HepG2 (cell line): Measurements from ENCODE around the gene APRT. TPM values are rescaled to one million over a fixed set of nuclear protein-coding genes. Genes with fewer than 3 reads are reported as not detected.

Experiments used
- BATF2 ChIP-seq: sonication (generic); formaldehyde crosslinking; IDR thresholded peaks from 2 replicates; pipeline ENCODE4 v1.8.0; 2022; ENCODE audit warnings: mild to moderate bottlenecking, missing genetic modification reagents, moderate library complexity
- DR1 ChIP-seq: sonication (generic); formaldehyde crosslinking; IDR thresholded peaks from 2 replicates; pipeline ENCODE4 v1.8.0; 2021; ENCODE audit warnings: mild to moderate bottlenecking, missing genetic modification reagents, inconsistent platforms
- GPN1 ChIP-seq: sonication (generic); formaldehyde crosslinking; IDR thresholded peaks from 2 replicates; pipeline ENCODE4 v1.5.1; 2020; ENCODE audit warnings: missing genetic modification reagents, borderline replicate concordance
- HIC2 ChIP-seq: sonication (generic); formaldehyde crosslinking; IDR thresholded peaks from 2 replicates; pipeline ENCODE4 v1.9.0; 2022; ENCODE audit warnings: low read depth, missing genetic modification reagents
- HINFP ChIP-seq: sonication (generic); formaldehyde crosslinking; IDR thresholded peaks from 2 replicates; pipeline ENCODE4 v1.4.0; 2020; ENCODE audit warnings: low read depth, mild to moderate bottlenecking, missing genetic modification reagents
- HNRNPL ChIP-seq: fragments of 200-400 bp; formaldehyde crosslinking; IDR thresholded peaks from 2 replicates; pipeline ENCODE4 v1.6.1; 2017; ENCODE audit warnings: mild to moderate bottlenecking, low read depth, low read length
- KDM2A ChIP-seq: sonication (generic); formaldehyde crosslinking; IDR thresholded peaks from 2 replicates; pipeline ENCODE4 v1.4.0; 2020; ENCODE audit warnings: low read depth, missing genetic modification reagents, borderline replicate concordance
- MAFF ChIP-seq: IDR thresholded peaks from 2 replicates; pipeline ENCODE4 v1.6.1; 2011; ENCODE audit warnings: low read depth, low read length, improper control_type of control experiment
- MEIS1 ChIP-seq: sonication (generic); formaldehyde crosslinking; IDR thresholded peaks from 2 replicates; pipeline ENCODE4 v1.9.0; 2021; ENCODE audit warnings: mild to moderate bottlenecking, missing genetic modification reagents, moderate library complexity, borderline replicate concordance
- PHF20 ChIP-seq: sonication (generic); formaldehyde crosslinking; IDR thresholded peaks from 2 replicates; pipeline ENCODE4 v1.5.0; 2020; ENCODE audit warnings: mild to moderate bottlenecking, missing genetic modification reagents
- PRPF4 ChIP-seq: fragments of 200-400 bp; formaldehyde crosslinking; IDR thresholded peaks from 2 replicates; pipeline ENCODE4 v1.6.1; 2016; ENCODE audit warnings: low read length, low read depth; ENCODE audit not compliant: poor library complexity, severe bottlenecking
- RFX5 ChIP-seq: IDR thresholded peaks from 2 replicates; pipeline ENCODE4 v1.6.1; 2011; ENCODE audit warnings: low read depth, low read length, improper control_type of control experiment
- THAP8 ChIP-seq: sonication (generic); formaldehyde crosslinking; IDR thresholded peaks from 2 replicates; pipeline ENCODE4 v1.5.1; 2020; ENCODE audit warnings: missing genetic modification reagents, mild to moderate bottlenecking, borderline replicate concordance
- THRA ChIP-seq: sonication (generic); formaldehyde crosslinking; IDR thresholded peaks from 2 replicates; pipeline ENCODE4 v1.4.0; 2020; ENCODE audit warnings: missing genetic modification reagents, borderline replicate concordance
- ZNF136 ChIP-seq: sonication (generic); formaldehyde crosslinking; IDR thresholded peaks from 2 replicates; pipeline ENCODE4 v1.8.1; 2022; ENCODE audit warnings: low read depth, mild to moderate bottlenecking, moderate library complexity, missing genetic modification reagents
- ZNF251 ChIP-seq: sonication (generic); formaldehyde crosslinking; IDR thresholded peaks from 2 replicates; pipeline ENCODE4 v1.9.0; 2021; ENCODE audit warnings: mild to moderate bottlenecking, missing genetic modification reagents
- ZNF331 ChIP-seq: sonication (generic); formaldehyde crosslinking; IDR thresholded peaks from 2 replicates; pipeline ENCODE4 v1.4.0; 2020; ENCODE audit warnings: missing genetic modification reagents
- ZNF687 ChIP-seq: sonication (generic); formaldehyde crosslinking; IDR thresholded peaks from 2 replicates; pipeline ENCODE4 v1.5.1; 2020; ENCODE audit warnings: mild to moderate bottlenecking, missing genetic modification reagents, moderate library complexity
- polyA plus RNA-seq, 8 experiments: library from polyadenylated mRNA; depleted of rRNA in 3 of 8; stranded (reverse) in 7 of 8; unstranded in 1 of 8; fragments of >200 nt; fragmentation: Illumina TruSeq in 4 of 8; extraction: Trizol in 4 of 8; gene quantifications; 2 replicates each; pipeline versions ENCODE4 v1.2.1 to v1.2.3, GENCODE V29; 2011 to 2016; ENCODE audit warnings: low read depth in 4 of 8, missing spikeins in 1 of 8, mixed read lengths in 1 of 8; ENCODE audit not compliant: insufficient read depth in 1 of 8
- total RNA-seq, 5 experiments: library from RNA; depleted of rRNA; stranded (reverse); fragments of >200 nt; fragmentation: Illumina TruSeq; extraction: Trizol; gene quantifications; 2 replicates each; pipeline ENCODE4 v1.2.3, GENCODE V29; 2016; ENCODE audit warnings: low read depth in 1 of 5

APRT gene
- total and polyA plus RNA-seq, 2 of the 13 experiments (the other 11 are each of a cell fraction or from before 2014, with no cell fraction given), result 155 to 242 TPM

- TF ChIP-seq ZNF136 (CRISPR knock-in tag) (no peak), MAFF (no peak), ZNF331 (CRISPR knock-in tag) (0 out of 2 replicates have a peak, but pooled peaks have one; percentile 15), DR1 (CRISPR knock-in tag) (no peak), ZNF687 (CRISPR knock-in tag) (0 out of 2 replicates have a peak, but pooled peaks have one; percentile 26), THAP8 (0 out of 2 replicates have a peak, but pooled peaks have one; percentile 28), HNRNPL (peak; percentile 90), PRPF4 (no peak), MEIS1 (CRISPR knock-in tag) (no peak), HIC2 (CRISPR knock-in tag) (peak; percentile 49; the same call in 1 of the 2 replicates), KDM2A (CRISPR knock-in tag) (peak; percentile 61), PHF20 (CRISPR knock-in tag) (no peak), HINFP (CRISPR knock-in tag) (no peak), GPN1 (CRISPR knock-in tag) (no peak), RFX5 (no peak), BATF2 (CRISPR knock-in tag) (no peak), THRA (0 out of 2 replicates have a peak, but pooled peaks have one; percentile 23), ZNF251 (CRISPR knock-in tag) (no peak)
Observed at GRCh38 chr16:88821168-88821850, 9.6 kb upstream of the APRT start (continued).
